Measurements from ENCODE around the gene RAF1. TPM values are rescaled to one million over a fixed set of nuclear protein-coding genes. Genes with fewer than 3 reads are reported as not detected.
A peak's percentile ranks its signal among the peaks of the same experiment; 100 is the strongest.

RAF1 gene
- total and polyA plus RNA-seq, 9 of the 15 experiments (the other 6 are each of a cell fraction or from before 2014, with no cell fraction given): 28.0 to 183 (median 85.6) TPM

- TF ChIP-seq ID3 (CRISPR knock-in tag; IDR thresholded peaks at IDR 0.05): no peak
- peak; percentile 64; the same call in 1 of the 2 replicates for TF ChIP-seq ID3 (tag; IDR thresholded peaks at IDR 0.05)
- TF ChIP-seq RBM15 (IDR thresholded peaks at IDR 0.05; ENCODE audit: insufficient read depth, low read length): no peak
- TF ChIP-seq MGA (IDR thresholded peaks at IDR 0.05): no peak
- TF ChIP-seq TAF7 (tag; IDR thresholded peaks at IDR 0.05): 0 out of 2 replicates have a peak, but pooled peaks have one; percentile 31
- no peak for TF ChIP-seq SNAPC5 (CRISPR knock-in tag; IDR thresholded peaks at IDR 0.05)
- peak; percentile 72 for TF ChIP-seq RBFOX2 (IDR thresholded peaks at IDR 0.05; ENCODE audit: low read depth, low read length)
- TF ChIP-seq FOXK1 (CRISPR knock-in tag; IDR thresholded peaks at IDR 0.05; ENCODE audit: borderline replicate concordance): 0 out of 2 replicates have a peak, but pooled peaks have one; percentile 18
- no peak for TF ChIP-seq STAT6 (CRISPR knock-in tag; IDR thresholded peaks at IDR 0.05)
- TF ChIP-seq YY1 (IDR thresholded peaks at IDR 0.05; ENCODE audit: borderline replicate concordance in 1 of 3, control insufficient read depth in 1 of 3, extremely low read depth in 1 of 3, insufficient read depth in 3 of 3, insufficient read length in 1 of 3, insufficient replicate concordance in 2 of 3, low read depth in 1 of 3, low read length in 2 of 3): peak in 2 of 3 experiments; percentile 41 to 69
- no peak for TF ChIP-seq CBX2 (IDR thresholded peaks at IDR 0.05; ENCODE audit: insufficient read depth, low read length, poor library complexity, severe bottlenecking)
- no peak for TF ChIP-seq ZNF76 (CRISPR knock-in tag; IDR thresholded peaks at IDR 0.05; ENCODE audit: borderline replicate concordance)
Observed at GRCh38 chr3:12553921-12554391, 110.0 kb downstream of the RAF1 start (continued).

Measured in K562 (cell line).